ENCODE measurements around the gene FKBP6.

DNA sequence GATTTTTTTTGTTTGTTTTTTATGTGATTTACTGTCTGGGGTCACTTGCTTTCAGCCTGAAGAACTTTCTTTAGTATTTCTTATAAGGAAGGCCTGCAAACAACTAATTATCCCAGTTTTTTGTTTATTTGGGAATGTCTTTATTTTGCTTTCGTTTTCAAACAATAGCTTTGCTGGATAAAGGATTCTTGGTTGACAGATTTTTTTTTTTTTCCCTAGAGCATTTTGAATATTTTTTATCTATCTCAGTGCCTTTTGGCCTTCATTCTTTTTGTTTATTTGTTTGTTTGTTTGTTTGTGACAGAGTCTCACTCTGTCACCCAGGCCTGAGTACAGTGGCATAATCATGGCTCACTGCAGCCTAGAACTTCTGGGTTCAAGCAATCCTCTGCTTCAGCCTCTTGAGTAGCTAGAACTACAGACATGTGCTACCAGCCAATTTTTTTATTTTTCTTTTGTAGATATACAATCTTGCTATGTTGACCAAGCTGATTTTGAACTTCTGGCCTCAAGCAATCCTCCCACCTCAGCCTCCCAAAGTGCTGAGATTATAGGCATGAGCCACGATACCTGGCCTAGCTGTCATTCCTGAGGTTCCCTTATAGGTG lies 59.4 kb downstream of the FKBP6 start:
- TF ChIP-seq ZFX (IDR thresholded peaks at IDR 0.05; ENCODE audit: borderline replicate concordance), result no peak
- TF ChIP-seq, protein P1, sequence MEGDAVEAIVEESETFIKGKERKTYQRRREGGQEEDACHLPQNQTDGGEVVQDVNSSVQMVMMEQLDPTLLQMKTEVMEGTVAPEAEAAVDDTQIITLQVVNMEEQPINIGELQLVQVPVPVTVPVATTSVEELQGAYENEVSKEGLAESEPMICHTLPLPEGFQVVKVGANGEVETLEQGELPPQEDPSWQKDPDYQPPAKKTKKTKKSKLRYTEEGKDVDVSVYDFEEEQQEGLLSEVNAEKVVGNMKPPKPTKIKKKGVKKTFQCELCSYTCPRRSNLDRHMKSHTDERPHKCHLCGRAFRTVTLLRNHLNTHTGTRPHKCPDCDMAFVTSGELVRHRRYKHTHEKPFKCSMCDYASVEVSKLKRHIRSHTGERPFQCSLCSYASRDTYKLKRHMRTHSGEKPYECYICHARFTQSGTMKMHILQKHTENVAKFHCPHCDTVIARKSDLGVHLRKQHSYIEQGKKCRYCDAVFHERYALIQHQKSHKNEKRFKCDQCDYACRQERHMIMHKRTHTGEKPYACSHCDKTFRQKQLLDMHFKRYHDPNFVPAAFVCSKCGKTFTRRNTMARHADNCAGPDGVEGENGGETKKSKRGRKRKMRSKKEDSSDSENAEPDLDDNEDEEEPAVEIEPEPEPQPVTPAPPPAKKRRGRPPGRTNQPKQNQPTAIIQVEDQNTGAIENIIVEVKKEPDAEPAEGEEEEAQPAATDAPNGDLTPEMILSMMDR (IDR thresholded peaks at IDR 0.05), result no peak
